NCI-H524 treated with DMSO at 0.1 percent for 48 hours (cell line): ENCODE data around the gene CHSY1.
"Not testable (repeated sequence)": the region's sequence is repeated elsewhere in the genome, so short reads cannot be mapped to it uniquely, and the experiment has no call there.

Experiments used
- DNase-seq: peaks from one replicate; lab custom pipeline; 2025; lab: John Stamatoyannopoulos, UW

Gene CHSY1

DNA sequence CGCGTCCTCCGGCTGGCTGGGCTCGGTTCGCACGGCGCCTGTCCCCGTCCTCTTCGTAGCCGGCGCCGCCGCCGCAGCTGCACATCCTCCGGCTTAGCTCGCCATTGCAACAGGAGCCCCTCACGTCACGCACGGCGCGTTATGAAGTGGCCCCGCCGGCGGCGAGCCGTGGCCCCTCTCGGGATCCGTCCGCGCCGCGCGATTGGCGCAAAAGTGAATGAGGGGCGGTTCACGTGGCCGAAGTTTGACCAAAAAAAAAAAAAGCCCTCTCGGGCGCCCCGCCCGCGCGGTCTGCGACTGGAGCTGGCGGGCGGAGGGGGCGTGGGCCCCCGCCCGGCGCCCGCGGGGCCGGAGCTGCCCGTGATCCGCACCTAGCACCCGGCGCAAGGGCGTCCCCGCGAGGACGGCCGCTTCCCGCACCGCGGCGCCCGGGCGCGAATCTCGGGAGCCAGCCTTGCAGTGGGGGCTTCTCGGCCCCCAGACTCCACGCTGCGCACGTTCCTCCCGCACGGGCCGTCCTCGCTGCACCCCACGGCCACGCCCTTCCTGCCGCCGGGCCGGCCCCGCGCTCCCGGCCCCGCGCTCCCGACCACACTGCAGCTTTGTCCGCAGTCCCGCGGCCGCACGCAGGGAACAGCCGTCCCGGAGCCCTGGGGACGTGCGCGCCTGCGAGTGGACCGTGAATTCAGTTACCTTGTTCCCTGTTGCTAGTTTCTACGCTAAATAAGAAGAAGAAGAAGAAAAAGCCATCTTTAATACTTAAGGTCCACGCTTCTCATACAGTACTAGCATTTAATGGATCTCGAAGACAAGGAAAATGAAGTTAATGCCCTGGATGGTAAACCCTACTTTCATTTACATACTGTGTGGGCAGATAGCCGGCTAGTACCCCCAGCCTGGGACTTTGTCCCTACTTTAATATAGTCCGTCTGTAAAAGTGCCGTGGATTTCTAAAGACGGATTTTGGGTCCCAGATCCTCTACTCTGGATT is at the start of gene CHSY1:
TSS of gene CHSY1 (minus strand) at position 219 of the 991 bp plus-strand sequence. CDS start 592 bp downstream, outside the sequence.
- DNase-seq, result peak; percentile 43

GRCh38 chr15:101296418-101297405 is 44.9 kb upstream of the CHSY1 start:
- no peak for DNase-seq

- DNase-seq, result no peak
Measured at GRCh38 chr15:101295607-101296161, 43.8 kb upstream of the CHSY1 start.

- DNase-seq, result peak; percentile 69
Measured at GRCh38 chr15:101294731-101295606, 43.1 kb upstream of the CHSY1 start, which contains the start of gene SNRPA1. Gene SNRPA1 (minus strand): TSS chr15:101295248. CDS start chr15:101295178, 70 bp downstream.

DNA sequence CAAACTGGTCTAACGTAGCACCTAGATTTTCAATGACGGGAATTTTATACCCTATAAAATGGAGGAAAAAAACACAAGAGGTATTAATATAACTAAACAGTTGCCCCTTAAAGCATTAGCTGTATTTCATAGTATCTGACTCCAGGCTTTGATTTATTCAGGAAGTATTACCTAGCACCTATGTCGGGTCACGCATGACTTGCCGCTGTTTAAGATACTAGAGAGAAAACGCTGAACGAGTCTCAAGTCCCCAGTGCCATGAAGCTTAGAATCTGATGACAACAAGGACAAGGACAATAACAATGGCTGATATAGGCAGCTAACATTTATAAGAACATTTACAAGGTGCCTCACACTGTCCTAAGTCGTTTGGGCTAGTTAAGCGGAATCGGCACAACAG is 41.3 kb upstream of the CHSY1 start:
- DNase-seq, result no peak

DNA sequence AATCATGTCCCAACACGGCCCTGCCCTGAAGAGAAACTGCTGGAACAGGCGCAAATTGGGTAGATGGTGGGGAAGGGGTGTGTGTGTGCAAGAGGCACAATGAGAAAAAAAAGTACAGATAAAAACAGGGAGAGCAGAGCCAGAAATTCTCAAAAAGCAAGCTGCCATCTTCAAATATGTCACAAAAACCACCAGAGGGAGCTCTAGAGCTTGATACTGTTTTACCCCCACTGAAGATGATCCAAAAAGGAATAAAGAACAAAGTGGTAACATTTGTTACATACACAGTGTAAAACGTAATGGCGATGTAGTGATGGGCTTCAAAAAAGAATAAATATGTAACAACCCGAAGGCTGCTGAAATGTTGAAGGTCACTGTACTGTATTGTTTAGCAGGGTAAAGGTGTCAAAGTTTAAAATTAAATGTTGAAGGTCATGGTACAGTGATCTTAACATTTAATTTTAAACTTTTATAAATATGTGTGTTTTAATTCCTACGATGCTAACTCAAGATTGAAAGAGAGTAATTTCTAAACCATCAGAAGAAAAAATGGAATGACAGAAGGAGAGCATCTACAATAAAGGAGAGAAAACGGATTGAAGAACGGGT is 37.2 kb upstream of the CHSY1 start:
- no peak for DNase-seq

DNA sequence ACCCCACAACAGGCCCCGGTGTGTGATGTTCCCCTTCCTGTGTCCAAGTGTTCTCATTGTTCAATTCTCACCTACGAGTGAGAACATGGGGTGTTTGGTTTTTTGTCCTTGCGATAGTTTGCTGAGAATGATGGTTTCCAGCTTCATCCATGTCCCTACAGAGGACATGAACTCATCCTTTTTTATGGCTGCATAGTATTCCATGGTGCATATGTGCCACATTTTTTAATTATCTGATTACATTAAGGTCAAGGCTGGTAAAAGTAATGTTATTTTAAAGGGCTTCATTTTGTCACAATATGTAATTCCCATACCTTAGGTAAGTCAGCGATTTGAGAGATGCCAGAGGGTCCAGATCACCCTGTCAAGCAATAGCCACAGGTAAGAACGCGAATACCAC is 35.5 kb upstream of the CHSY1 start:
- DNase-seq, result not testable (repeated sequence)

- DNase-seq, result no peak
Measured at GRCh38 chr15:101286471-101287114, 34.7 kb upstream of the CHSY1 start.

DNA sequence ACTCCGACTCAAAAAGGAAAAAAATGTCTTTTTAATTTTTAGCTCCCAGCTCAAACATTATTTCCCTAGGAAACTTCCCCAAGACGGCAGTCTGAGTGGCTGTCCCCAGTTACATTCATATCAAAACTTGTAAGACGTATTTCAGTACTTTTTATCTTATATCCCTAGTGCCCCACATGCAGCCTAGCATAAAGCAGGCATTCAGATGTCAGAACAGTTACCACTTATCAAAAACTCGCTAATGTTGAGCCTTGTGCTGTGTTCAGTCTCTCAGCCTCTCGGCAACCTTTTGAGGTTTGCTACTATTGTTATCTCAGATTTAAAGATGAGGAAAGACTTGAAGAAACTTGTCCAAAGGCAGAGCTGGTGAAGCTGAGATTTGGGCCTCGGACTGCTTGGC is 32.1 kb upstream of the CHSY1 start:
- no peak for DNase-seq

- no peak for DNase-seq
Measured at GRCh38 chr15:101280007-101280406, 28.2 kb upstream of the CHSY1 start.

- no peak for DNase-seq
Measured at GRCh38 chr15:101277943-101278564, 26.2 kb upstream of the CHSY1 start.

GRCh38 chr15:101277038-101277822 is 25.4 kb upstream of the CHSY1 start, which contains the start of gene SELENOS:
Gene SELENOS (minus strand): TSS chr15:101277485. CDS start chr15:101277417, 68 bp downstream.
- DNase-seq, result no peak

DNA sequence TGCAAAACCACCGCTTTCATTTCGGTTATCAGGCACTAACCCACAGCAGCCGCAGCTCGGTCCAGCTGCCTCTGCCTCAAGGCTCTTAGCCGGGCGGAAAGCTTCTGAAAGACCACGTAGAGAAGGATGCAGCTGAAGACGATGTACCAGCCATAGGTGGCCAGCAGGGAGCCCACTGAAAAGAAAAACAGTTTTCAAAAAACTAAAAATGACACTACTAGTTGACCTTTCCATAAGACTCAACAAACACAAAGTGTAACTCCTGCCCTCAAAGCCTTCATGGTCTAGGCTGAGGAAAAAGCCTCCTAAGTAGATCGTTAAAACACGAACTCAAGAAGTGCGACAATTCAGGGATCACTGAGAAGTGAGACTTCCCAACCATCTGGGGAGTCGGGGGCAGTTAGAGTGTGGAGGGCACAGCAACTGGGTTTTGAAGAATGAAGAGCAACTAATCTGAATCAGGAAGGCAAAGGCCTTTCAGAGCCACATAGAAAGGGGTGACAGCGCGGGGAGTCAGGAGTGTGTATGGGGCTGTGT is 24.7 kb upstream of the CHSY1 start:
- DNase-seq, result no peak

DNA sequence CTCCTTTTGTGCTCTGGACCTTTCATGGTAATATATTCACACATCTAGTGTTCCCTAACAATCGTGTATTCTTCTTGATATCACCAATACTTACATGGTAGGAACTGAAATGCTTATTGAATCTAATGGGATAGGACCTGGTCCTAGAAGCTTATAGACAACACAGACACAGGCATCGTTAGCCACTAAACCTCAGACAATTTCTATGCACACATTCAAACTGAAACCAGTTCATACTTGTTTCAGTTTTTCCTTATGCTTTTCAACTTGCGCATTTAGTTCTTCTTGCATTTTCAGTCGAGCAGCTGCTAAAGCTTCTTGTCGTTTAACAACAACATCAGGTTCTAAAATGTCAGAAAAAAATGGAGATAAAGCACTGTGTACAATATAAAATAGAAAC is 23.2 kb upstream of the CHSY1 start:
- DNase-seq, result no peak

- DNase-seq, result no peak
Measured at GRCh38 chr15:101273534-101273933, 21.7 kb upstream of the CHSY1 start.

GRCh38 chr15:101272584-101272983 is 20.7 kb upstream of the CHSY1 start:
- no peak for DNase-seq

DNA sequence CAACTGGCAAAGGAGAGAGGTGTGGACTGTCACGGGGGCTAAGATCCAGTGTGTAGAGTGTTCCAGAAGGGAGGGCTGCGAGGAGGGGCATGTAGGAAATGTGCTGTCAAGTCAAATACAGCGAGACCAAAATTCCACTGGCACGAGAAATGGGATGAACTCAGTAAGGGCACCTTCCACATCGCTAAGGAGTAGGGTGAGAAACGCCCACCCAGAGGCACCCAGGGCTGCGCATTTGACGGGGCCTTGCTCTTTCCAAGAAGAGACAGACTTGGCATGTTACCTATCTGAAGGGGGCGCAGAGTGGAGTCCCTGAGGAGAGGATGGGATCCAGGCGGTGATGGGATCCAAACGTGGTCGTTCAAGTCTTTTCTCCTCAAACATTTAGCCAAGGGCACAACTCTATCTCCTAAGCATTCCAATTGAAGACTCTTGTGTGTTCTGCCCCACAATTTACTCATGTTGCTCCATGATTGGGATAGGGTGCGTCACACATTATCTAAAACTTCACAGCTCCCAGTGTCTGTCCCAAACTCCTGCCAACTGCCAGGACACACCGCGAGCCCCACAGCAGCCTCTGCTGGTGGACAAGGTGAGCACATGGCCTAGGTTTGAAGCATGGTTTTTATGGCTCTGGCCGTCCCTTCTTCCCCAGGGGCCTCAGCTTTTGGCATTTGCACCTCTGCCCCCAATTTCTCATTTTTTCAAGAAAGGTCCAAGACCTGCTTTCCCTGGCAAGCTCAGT is 17.8 kb upstream of the CHSY1 start:
- DNase-seq, result no peak
